K562 (cell line): ENCODE data around the gene NAXE. TPM values are rescaled to one million over a fixed set of nuclear protein-coding genes. Genes with fewer than 3 reads are reported as not detected.

Experiments
- ATAC-seq: fragments of 200-7000 bp; cut with Tn5 transposase; 3 replicates; pipeline ENCODE4 v1.9.1; 2020; ENCODE audit warnings: moderate library complexity
- BruUV-seq: library from RNA; stranded (reverse); fragments of 400-500 nt; replicated peaks from 2 replicates; lab custom pipeline; 2021; lab: Mats Ljungman, UMichigan
- CTCF ChIA-PET: fragments of 300-600 bp; formaldehyde crosslinking; extraction: SDS; loops from one replicate; lab custom pipeline; 2021; ENCODE audit warnings: low intra/inter-chr PET ratio; lab: Yijun Ruan, JAX
- POLR2A ChIA-PET: fragments of 300-600, 350-650 bp; sonication (Branson Sonifier 250); formaldehyde crosslinking; extraction: SDS; loops from one replicate; lab custom pipeline; 2021; ENCODE audit warnings: antibody characterized with exemption, inconsistent platforms; lab: Yijun Ruan, JAX
- DNase-seq, 4 experiments: peaks; one replicate each; pipeline versions ENCODE4 v3.0.0 to v3.0.0-alpha.2; 2011 to 2018; ENCODE audit warnings: low spot score in 3 of 4, mixed read lengths in 3 of 4; ENCODE audit errors: extremely low read depth in 1 of 4
- FAIRE-seq: peaks from 2 replicates; lab custom pipeline; 2011; peaks lifted over from hg19 to GRCh38; lab: Jason Lieb, UNC
- H2AFZ ChIP-seq: 2 replicates; pipeline ENCODE4 v1.6.0; 2011; ENCODE audit warnings: low read depth, low read length, control low read depth, inconsistent platforms
- H3K27ac ChIP-seq: fragments of 200-600 bp; 3 replicates; pipeline ENCODE4 v1.8.0; 2011; ENCODE audit warnings: low read depth, mild to moderate bottlenecking, control low read depth, inconsistent platforms, low read length, moderate library complexity, mixed read lengths; ENCODE audit errors: extremely low read depth
- H3K27me3 ChIP-seq, 2 experiments: fragments of 300-600 bp in 1 of 2; 2 replicates in 1 of 2; 3 replicates in 1 of 2; pipeline versions ENCODE4 v1.6.0 to v1.8.0; 2011; ENCODE audit warnings: inconsistent platforms in 2 of 2, low read length in 2 of 2, mild to moderate bottlenecking in 1 of 2, mixed read lengths in 1 of 2, moderate library complexity in 1 of 2; ENCODE audit not compliant: control insufficient read depth in 2 of 2, insufficient read depth in 2 of 2
- H3K36me3 ChIP-seq: fragments of 300-600 bp; 3 replicates; pipeline ENCODE4 v1.8.0; 2011; ENCODE audit warnings: mild to moderate bottlenecking, low read length, inconsistent platforms; ENCODE audit not compliant: control insufficient read depth, insufficient read depth
- H3K4me1 ChIP-seq, 2 experiments: fragments of 200-600 bp in 1 of 2; replicated peaks in 1 of 2; 2 replicates in 1 of 2; 3 replicates in 1 of 2; pipeline versions ENCODE4 v1.5.1 to v1.8.0; 2011; ENCODE audit warnings: inconsistent platforms in 2 of 2, low read length in 2 of 2, mild to moderate bottlenecking in 1 of 2, mixed read lengths in 1 of 2, moderate library complexity in 1 of 2; ENCODE audit not compliant: control insufficient read depth in 2 of 2, insufficient read depth in 2 of 2
- H3K4me2 ChIP-seq: 2 replicates; pipeline ENCODE4 v1.6.1; 2011; ENCODE audit warnings: low read length, control low read depth, inconsistent platforms, mixed read lengths; ENCODE audit not compliant: insufficient read depth
- H3K4me3 ChIP-seq: fragments of 200-600 bp; sonication (generic), shearing (Covaris generic); 2 replicates; pipeline ENCODE4 v1.5.1; 2016; ENCODE audit warnings: control low read depth, inconsistent platforms
- H3K79me2 ChIP-seq: fragments of 200-600 bp; 3 replicates; pipeline ENCODE4 v1.8.0; 2011; ENCODE audit warnings: low read length, inconsistent platforms; ENCODE audit not compliant: control insufficient read depth, insufficient read depth
- H3K9ac ChIP-seq, 2 experiments: 2 replicates each; pipeline versions ENCODE4 v1.6.0 to v1.6.1; 2011; ENCODE audit warnings: low read depth in 2 of 2, low read length in 2 of 2, control low read depth in 1 of 2, inconsistent platforms in 1 of 2, mild to moderate bottlenecking in 1 of 2, mixed read lengths in 1 of 2; ENCODE audit not compliant: insufficient read depth in 1 of 2
- H3K9me1 ChIP-seq: one replicate; pipeline ENCODE4 v1.6.0; 2011; ENCODE audit warnings: inconsistent platforms, mild to moderate bottlenecking, low read length, moderate library complexity; ENCODE audit not compliant: control insufficient read depth, insufficient read depth
- H3K9me3 ChIP-seq: replicated peaks from 2 replicates; pipeline ENCODE4 v1.5.1; 2011; ENCODE audit warnings: low read depth, low read length, inconsistent platforms; ENCODE audit not compliant: control insufficient read depth, insufficient read depth
- H4K20me1 ChIP-seq: replicated peaks from 2 replicates; pipeline ENCODE4 v1.6.1; 2011; ENCODE audit warnings: low read length, inconsistent platforms, mixed read lengths; ENCODE audit not compliant: control insufficient read depth, insufficient read depth
- CREBBP ChIP-seq: IDR thresholded peaks from one replicate; pipeline ENCODE4 v1.6.1; 2012; ENCODE audit warnings: low read depth, mild to moderate bottlenecking, control low read depth, inconsistent platforms, low read length
- ELF1 ChIP-seq: fragments of 200-800 bp; sonication (Bioruptor generic); IDR thresholded peaks from 2 replicates; pipeline ENCODE4 v1.6.1; 2016; ENCODE audit warnings: missing genetic modification characterization, missing compliant biosample characterization
- MLX ChIP-seq, 2 experiments: fragments of 450-650 bp in 1 of 2; sonication (generic) in 1 of 2; formaldehyde crosslinking; conservative IDR thresholded peaks; 2 replicates each; pipeline versions ENCODE4 v1.4.0 to v1.8.1; 2020 to 2022; ENCODE audit warnings: mild to moderate bottlenecking in 1 of 2, missing genetic modification reagents in 1 of 2
- PCBP2 ChIP-seq: fragments of 200-400 bp; formaldehyde crosslinking; IDR thresholded peaks from 2 replicates; pipeline ENCODE4 v1.6.1; 2018; ENCODE audit warnings: low read length, low read depth, mild to moderate bottlenecking, moderate library complexity; ENCODE audit not compliant: poor library complexity, severe bottlenecking
- POLR2G ChIP-seq: fragments of 200-400 bp; formaldehyde crosslinking; IDR thresholded peaks from 2 replicates; pipeline ENCODE4 v1.6.1; 2017; ENCODE audit warnings: low read depth, mild to moderate bottlenecking, antibody characterized with exemption, low read length, moderate library complexity
- PYGO2 ChIP-seq: fragments of 450-650 bp; IDR thresholded peaks from 2 replicates; pipeline ENCODE4 v1.6.1; 2016; ENCODE audit warnings: mild to moderate bottlenecking, missing genetic modification characterization, moderate library complexity, missing compliant biosample characterization
- RBFOX2 ChIP-seq: fragments of 200-400 bp; formaldehyde crosslinking; IDR thresholded peaks from 2 replicates; pipeline ENCODE4 v1.6.1; 2017; ENCODE audit warnings: low read depth, mild to moderate bottlenecking, low read length, moderate library complexity
- SAFB2 ChIP-seq: fragments of 200-400 bp; formaldehyde crosslinking; IDR thresholded peaks from 2 replicates; pipeline ENCODE4 v1.6.1; 2018; ENCODE audit warnings: borderline replicate concordance, low read length, low read depth, moderate library complexity; ENCODE audit not compliant: severe bottlenecking
- STAT5B ChIP-seq: fragments of 250-450 bp; sonication (Bioruptor Pico); IDR thresholded peaks from 2 replicates; pipeline ENCODE4 v1.8.0; 2021; ENCODE audit warnings: mild to moderate bottlenecking, inconsistent platforms
- ZFP30 ChIP-seq: fragments of 250-450 bp; sonication (Bioruptor Pico); IDR thresholded peaks from 2 replicates; pipeline ENCODE4 v1.8.0; 2022; ENCODE audit warnings: moderate library complexity, mild to moderate bottlenecking, inconsistent platforms, borderline replicate concordance
- ZFP36 ChIP-seq: fragments of 150-350 bp; IDR thresholded peaks from 2 replicates; pipeline ENCODE4 v1.6.1; 2018; ENCODE audit warnings: low read length, low read depth; ENCODE audit not compliant: partially characterized antibody
- WGBS: fragments of 100-300 bp; shearing (Covaris generic); methylation state at CpG from one replicate; pipeline ENCODE4 v1.1.6; 2016; ENCODE audit warnings: low coverage, mixed read lengths; ENCODE audit not compliant: insufficient coverage; ENCODE audit errors: missing lambda C conversion rate; 5-methylcytosine and 5-hydroxymethylcytosine counted together
- in situ Hi-C: fragments of 300-500 bp; cut with MboI; formaldehyde crosslinking; loops from 4 replicates; pipeline ENCODE4 v1.15.0; 2018; ENCODE audit warnings: inconsistent platforms, mixed read lengths
- intact Hi-C: fragments of 100-400 bp; cut with micrococcal nuclease; formaldehyde crosslinking; loops from 2 replicates; pipeline ENCODE4 v1.14.2; 2022
- polyA plus RNA-seq, 8 experiments: library from polyadenylated mRNA; depleted of rRNA in 4 of 8; stranded (reverse) in 5 of 8; unstranded in 3 of 8; fragments of >200 nt; fragmentation: Nextera tagmentation in 2 of 8; fragmentation: Illumina TruSeq in 1 of 8; extraction: Ambion mirVana in 2 of 8; extraction: Trizol in 1 of 8; gene quantifications; 2 replicates each; pipeline versions ENCODE4 v1.2.1 to v1.2.3, GENCODE V29; 2011 to 2014; ENCODE audit warnings: inconsistent platforms in 1 of 8, missing spikeins in 1 of 8
- total RNA-seq, 7 experiments: library from RNA; depleted of rRNA in 6 of 7; stranded (reverse); fragments of >200 nt in 6 of 7; fragmentation: Illumina TruSeq in 2 of 7; extraction: Trizol in 2 of 7; gene quantifications; 2 replicates each; pipeline versions ENCODE4 v1.2.1 to v1.2.3, GENCODE V29; 2011 to 2021; ENCODE audit warnings: low replicate concordance in 1 of 7

Gene NAXE
- total and polyA plus RNA-seq, 9 of the 15 experiments (the other 6 are each of a cell fraction or from before 2014, with no cell fraction given): 27.3 to 137 (median 90.0) TPM

GRCh38 chr1:156593661-156593989 is 2.0 kb downstream of the NAXE start:
- WGBS: 91% methylated on average over 8 of the region's 8 CpGs
- BruUV-seq: no TSS peak
- no peaks in the 10 kb centered on the region for H3K9me3 ChIP-seq
- no peak overlapping the region for H2AFZ ChIP-seq
- H3K9ac ChIP-seq: no peak overlapping the region; a peak in 1 of 4 replicates
- H4K20me1 ChIP-seq: no peaks in the 10 kb centered on the region
- ChIA-PET CTCF (no interaction called here), POLR2A (interaction anchor here (0.6 to 1.9 kb wide), 8 partner anchors 8 to 869 kb away, joined by 3 to 6 read pairs (median 3); partner anchors contain the start of gene GPATCH4)
- intact Hi-C loops (no loop called here), in situ Hi-C loops (no loop called here)
- FAIRE-seq (no peak), ATAC-seq (no peak), DNase-seq (no peak)
- no peak overlapping the region for H3K4me3 ChIP-seq
- no peak overlapping the region for H3K4me2 ChIP-seq
- H3K27me3 ChIP-seq: no peaks in the 10 kb centered on the region
- H3K79me2 ChIP-seq: peaks cover 32% of the 10 kb centered on the region
- TF ChIP-seq SAFB2: no peak
- TF ChIP-seq STAT5B: no peak
- no peak for TF ChIP-seq PYGO2 (tag)
- TF ChIP-seq RBFOX2: peak; percentile 6; the same call in 1 of the 2 replicates
- TF ChIP-seq ELF1 (tag): no peak
- TF ChIP-seq, all 486 proteins: peak for 1
- peaks cover 66% of the 10 kb centered on the region for H3K36me3 ChIP-seq
- peaks cover 7 to 15% of the 10 kb centered on the region in 2 experiments; a peak in 4 of 5 replicates for H3K4me1 ChIP-seq
- no peaks in the 10 kb centered on the region for H3K9me1 ChIP-seq
- no peak overlapping the region for H3K27ac ChIP-seq

DNA sequence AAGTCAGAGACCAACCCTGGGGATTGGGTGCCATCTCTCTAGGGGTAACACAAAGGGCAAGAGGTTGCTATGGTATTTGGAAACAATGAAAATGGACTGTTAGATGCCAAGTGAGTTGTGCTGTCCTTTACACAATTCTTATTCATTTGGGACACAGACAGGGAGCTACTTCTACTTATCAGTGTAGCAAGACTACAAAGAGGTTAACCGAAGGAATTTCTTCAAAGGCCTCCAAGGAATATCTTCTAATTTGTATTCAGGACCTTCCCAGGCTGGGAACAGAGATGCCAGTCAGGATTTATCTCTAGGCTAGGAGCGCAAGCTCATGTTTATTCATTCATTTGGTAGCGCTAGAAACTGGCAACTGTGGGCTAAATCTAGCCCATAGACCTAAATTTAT is 2.6 kb downstream of the NAXE start:
- no peaks in the 10 kb centered on the region for H3K9me1 ChIP-seq
- ChIA-PET POLR2A (interaction anchor here (0.5 to 1.6 kb wide), 6 partner anchors 9 to 133 kb away, joined by 3 to 6 read pairs (median 4); no protein-coding TSS in a partner anchor), CTCF (no interaction called here)
- peaks cover 71% of the 10 kb centered on the region for H3K36me3 ChIP-seq
- no peak overlapping the region for H3K27ac ChIP-seq
- intact Hi-C loops (no loop called here), in situ Hi-C loops (no loop called here)
- H3K9me3 ChIP-seq: no peaks in the 10 kb centered on the region
- ATAC-seq (no peak), DNase-seq (no peak), FAIRE-seq (no peak)
- H3K79me2 ChIP-seq: peaks cover 37% of the 10 kb centered on the region
- no TSS peak for BruUV-seq
- no peak overlapping the region for H3K4me2 ChIP-seq
- H3K9ac ChIP-seq: no peak overlapping the region
- no peaks in the 10 kb centered on the region for H3K27me3 ChIP-seq
- H3K4me1 ChIP-seq: peaks cover 7 to 15% of the 10 kb centered on the region in 2 experiments; a peak in 4 of 5 replicates
- H3K4me3 ChIP-seq: no peak overlapping the region
- no peaks in the 10 kb centered on the region for H4K20me1 ChIP-seq
- H2AFZ ChIP-seq: no peak overlapping the region
- WGBS: 83% methylated on average over 3 of the region's 3 CpGs
- TF ChIP-seq MLX (CRISPR knock-in tag; conservative IDR thresholded peaks at IDR 0.05): no peak
- TF ChIP-seq ZFP36: no peak
- no peak for TF ChIP-seq POLR2G
- TF ChIP-seq ZFP30: no peak
- TF ChIP-seq CREBBP: no peak
- no peak for TF ChIP-seq PCBP2
